NCI-H2029 (cell line): ENCODE data around the gene MS4A6A.

ENCODE experiments used
- DNase-seq: peaks from one replicate; lab custom pipeline; 2025; lab: John Stamatoyannopoulos, UW

MS4A6A gene

GRCh38 chr11:60128376-60128775 is 54.5 kb downstream of the MS4A6A start:
- DNase-seq, result no peak

GRCh38 chr11:60127311-60127811 is 55.5 kb downstream of the MS4A6A start:
- DNase-seq, result no peak

- DNase-seq, result no peak
Measured at GRCh38 chr11:60125956-60126585, 56.8 kb downstream of the MS4A6A start.

GRCh38 chr11:60124802-60125432 is 58.0 kb downstream of the MS4A6A start:
- DNase-seq, result no peak
